Type B pancreatic cell (in vitro differentiated cells): ENCODE data around the gene PAK5. TPM values are rescaled to one million over a fixed set of nuclear protein-coding genes. Genes with fewer than 3 reads are reported as not detected.

Source experiments
- DNase-seq: peaks from one replicate; pipeline ENCODE4 v3.0.0; 2021; ENCODE audit warnings: mixed read lengths; ENCODE audit not compliant: unreplicated experiment; ENCODE audit errors: extremely low spot score
- H3K27ac Mint-ChIP-seq: 2 replicates; pipeline ENCODE4 v1.8.0; 2021; ENCODE audit warnings: mild to moderate bottlenecking, mixed read lengths
- H3K27me3 Mint-ChIP-seq: 2 replicates; pipeline ENCODE4 v1.8.0; 2021; ENCODE audit warnings: mixed read lengths
- H3K36me3 Mint-ChIP-seq: 2 replicates; pipeline ENCODE4 v1.8.0; 2021; ENCODE audit warnings: mixed read lengths
- H3K4me1 Mint-ChIP-seq: one replicate; pipeline ENCODE4 v1.8.0; 2021; ENCODE audit warnings: mixed read lengths; ENCODE audit not compliant: unreplicated experiment
- H3K4me3 Mint-ChIP-seq: 2 replicates; pipeline ENCODE4 v1.8.0; 2021; ENCODE audit warnings: mild to moderate bottlenecking, mixed read lengths
- H3K9me3 Mint-ChIP-seq: 2 replicates; pipeline ENCODE4 v1.8.0; 2021; ENCODE audit warnings: mixed read lengths
- CTCF ChIP-seq: fragments of 200-600 bp; sonication (generic); conservative IDR thresholded peaks from 2 replicates; pipeline ENCODE4 v1.5.0; 2021; ENCODE audit warnings: antibody characterized with exemption, mild to moderate bottlenecking
- total RNA-seq: library from RNA; stranded (reverse); gene quantifications from 2 replicates; pipeline ENCODE4 v1.2.1, GENCODE V29; 2021; ENCODE audit warnings: low replicate concordance

The PAK5 gene
- total RNA-seq, 1 donor from 2014 or later: 1.8 TPM

- Mint-ChIP-seq H3K36me3 (peaks cover 6% of the 10 kb centered on the region), H3K27me3 (no peaks in the 10 kb centered on the region), H3K27ac (no peak overlapping the region), H3K4me3 (no peak overlapping the region), H3K9me3 (no peaks in the 10 kb centered on the region), H3K4me1 (peaks cover 8% of the 10 kb centered on the region)
- TF ChIP-seq CTCF: no peak
- DNase-seq: no peak
These were observed 80.1 kb downstream of the PAK5 start for GRCh38 chr20:9758752-9759151.

- Mint-ChIP-seq H3K9me3 (no peaks in the 10 kb centered on the region), H3K36me3 (no peaks in the 10 kb centered on the region)
- DNase-seq: no peak
These were observed 82.2 kb downstream of the PAK5 start for GRCh38 chr20:9756660-9757059.

GRCh38 chr20:9755301-9755700 lies 83.6 kb downstream of the PAK5 start:
- no peak for DNase-seq
- Mint-ChIP-seq H3K27me3 (no peaks in the 10 kb centered on the region), H3K4me1 (peaks cover 8% of the 10 kb centered on the region), H3K9me3 (no peaks in the 10 kb centered on the region), H3K36me3 (no peaks in the 10 kb centered on the region), H3K27ac (no peak overlapping the region), H3K4me3 (no peak overlapping the region)
- no peak for TF ChIP-seq CTCF

More at GRCh38 chr20:9756660-9757059, 82.2 kb downstream of the PAK5 start:
- H3K4me3 Mint-ChIP-seq: no peak overlapping the region
- H3K4me1 Mint-ChIP-seq: peaks cover 8% of the 10 kb centered on the region
- H3K27ac Mint-ChIP-seq: no peak overlapping the region
- no peak for TF ChIP-seq CTCF
- no peaks in the 10 kb centered on the region for H3K27me3 Mint-ChIP-seq

- H3K9me3 Mint-ChIP-seq: no peaks in the 10 kb centered on the region
- no peaks in the 10 kb centered on the region for H3K27me3 Mint-ChIP-seq
- H3K4me1 Mint-ChIP-seq: no peaks in the 10 kb centered on the region
- DNase-seq: no peak
- peaks cover 3% of the 10 kb centered on the region for H3K36me3 Mint-ChIP-seq
- no peak for TF ChIP-seq CTCF
- H3K4me3 Mint-ChIP-seq: no peak overlapping the region
- H3K27ac Mint-ChIP-seq: no peak overlapping the region
These were observed 94.3 kb downstream of the PAK5 start for GRCh38 chr20:9744551-9744950.

- Mint-ChIP-seq H3K4me3 (no peak overlapping the region), H3K4me1 (peaks cover 5% of the 10 kb centered on the region), H3K27ac (no peak overlapping the region), H3K27me3 (no peaks in the 10 kb centered on the region), H3K9me3 (no peaks in the 10 kb centered on the region), H3K36me3 (peaks cover 3% of the 10 kb centered on the region)
- TF ChIP-seq CTCF: no peak
- DNase-seq: no peak
These were observed 95.0 kb downstream of the PAK5 start for GRCh38 chr20:9743871-9744270.

GRCh38 chr20:9742821-9743220 lies 96.1 kb downstream of the PAK5 start:
- Mint-ChIP-seq H3K4me3 (no peak overlapping the region), H3K4me1 (peaks cover 11% of the 10 kb centered on the region), H3K9me3 (no peaks in the 10 kb centered on the region), H3K27ac (no peak overlapping the region), H3K27me3 (no peaks in the 10 kb centered on the region), H3K36me3 (peaks cover 3% of the 10 kb centered on the region)
- TF ChIP-seq CTCF: no peak
- no peak for DNase-seq
